Activated CD8-positive, alpha-beta T cell treated with anti-CD3 and anti-CD28 coated beads for 36 hours (primary cell): Measurements from ENCODE around the gene CCN2. TPM values are rescaled to one million over a fixed set of nuclear protein-coding genes. Genes with fewer than 3 reads are reported as not detected.

Experiments
- ATAC-seq: fragments of 200-7000 bp; cut with Tn5 transposase; one replicate; pipeline ENCODE4 v1.10.0; 2021; ENCODE audit warnings: mild to moderate bottlenecking, moderate library complexity
- CTCF ChIA-PET: fragments of 350-600 bp; sonication (Branson Sonifier 250); formaldehyde crosslinking; loops from one replicate; lab custom pipeline; 2021; ENCODE audit warnings: antibody characterized with exemption; lab: Charles Lee
- POLR2A ChIA-PET: fragments of 350-600 bp; sonication (Branson Sonifier 250); formaldehyde crosslinking; loops from one replicate; lab custom pipeline; 2021; ENCODE audit warnings: antibody characterized with exemption; lab: Charles Lee
- DNase-seq: peaks from one replicate; pipeline ENCODE4 v3.0.0-alpha.2; 2020
- H3K27ac Mint-ChIP-seq: one replicate; pipeline ENCODE4 v1.8.0; 2021; ENCODE audit warnings: mild to moderate bottlenecking, mixed read lengths
- H3K27me3 Mint-ChIP-seq: one replicate; pipeline ENCODE4 v1.8.0; 2021; ENCODE audit warnings: mixed read lengths
- H3K36me3 Mint-ChIP-seq: one replicate; pipeline ENCODE4 v1.8.0; 2021; ENCODE audit warnings: low read depth, mixed read lengths
- H3K4me1 Mint-ChIP-seq: one replicate; pipeline ENCODE4 v1.8.0; 2021; ENCODE audit warnings: low read depth, mixed read lengths
- H3K4me3 Mint-ChIP-seq: one replicate; pipeline ENCODE4 v1.8.0; 2021; ENCODE audit warnings: mild to moderate bottlenecking, moderate library complexity, mixed read lengths
- H3K9me3 Mint-ChIP-seq: one replicate; pipeline ENCODE4 v1.8.0; 2021; ENCODE audit warnings: mixed read lengths
- CTCF ChIP-seq: fragments of 200-600 bp; IDR thresholded peaks from one replicate; pipeline ENCODE4 v1.8.0; 2022; ENCODE audit warnings: antibody characterized with exemption, mild to moderate bottlenecking
- intact Hi-C: fragments of 100-400 bp; cut with micrococcal nuclease; formaldehyde crosslinking; loops from one replicate; pipeline ENCODE4 v1.10.0; 2022
- total RNA-seq, 2 experiments: library from RNA; stranded (reverse); gene quantifications; one replicate each; pipeline ENCODE4 v1.2.3, GENCODE V29; 2021

Gene CCN2
- total RNA-seq, 2 experiments from 2014 or later = not detected

- peaks cover 13% of the 10 kb centered on the region for H3K27me3 Mint-ChIP-seq
- H3K9me3 Mint-ChIP-seq = no peaks in the 10 kb centered on the region
- no peaks in the 10 kb centered on the region for H3K36me3 Mint-ChIP-seq
- CTCF ChIA-PET = no interaction called here
- POLR2A ChIA-PET = no interaction called here
- no peaks in the 10 kb centered on the region for H3K4me1 Mint-ChIP-seq
- no peak for TF ChIP-seq CTCF
- no peak overlapping the region for H3K4me3 Mint-ChIP-seq
- no peak for ATAC-seq
- no peak overlapping the region for H3K27ac Mint-ChIP-seq
- intact Hi-C loops = no loop called here
- DNase-seq = no peak
These were observed 6.9 kb upstream of the CCN2 start for GRCh38 chr6:131958095-131958494.

GRCh38 chr6:131955876-131956275, 4.7 kb upstream of the CCN2 start:
- Mint-ChIP-seq H3K9me3 (no peaks in the 10 kb centered on the region), H3K4me3 (no peak overlapping the region), H3K4me1 (no peaks in the 10 kb centered on the region), H3K27ac (no peak overlapping the region), H3K36me3 (no peaks in the 10 kb centered on the region), H3K27me3 (peaks cover 33% of the 10 kb centered on the region)
- ATAC-seq (no peak), DNase-seq (no peak)
- ChIA-PET CTCF (interaction anchor here (1.3 kb wide), 1 partner anchor 46 kb away, joined by 3 read pairs; no protein-coding TSS in a partner anchor), POLR2A (interaction anchor here (0.5 kb wide), 1 partner anchor 1019 kb away, joined by 3 read pairs; no protein-coding TSS in a partner anchor)
- intact Hi-C loops = no loop called here
- TF ChIP-seq CTCF = no peak

- intact Hi-C loops = no loop called here
- CTCF ChIA-PET = interaction anchor here (1.3 kb wide), 2 partner anchors 39 to 45 kb away, joined by 3 to 4 read pairs; no protein-coding TSS in a partner anchor
- DNase-seq (no peak), ATAC-seq (no peak)
- POLR2A ChIA-PET = no interaction called here
- H3K36me3 Mint-ChIP-seq = no peaks in the 10 kb centered on the region
- no peak for TF ChIP-seq CTCF
- peaks cover 4% of the 10 kb centered on the region for H3K4me1 Mint-ChIP-seq
- no peaks in the 10 kb centered on the region for H3K9me3 Mint-ChIP-seq
- no peak overlapping the region for H3K4me3 Mint-ChIP-seq
- H3K27me3 Mint-ChIP-seq = peaks cover 36% of the 10 kb centered on the region
- no peak overlapping the region for H3K27ac Mint-ChIP-seq
These were observed 4.0 kb upstream of the CCN2 start for GRCh38 chr6:131955192-131955591.

GRCh38 chr6:131954775-131955107, 3.6 kb upstream of the CCN2 start:
- intact Hi-C loops = no loop called here

More at GRCh38 chr6:131954775-131955107, 3.6 kb upstream of the CCN2 start:
- Mint-ChIP-seq H3K27ac (no peak overlapping the region), H3K27me3 (peaks cover 41% of the 10 kb centered on the region), H3K4me1 (peaks cover 7% of the 10 kb centered on the region), H3K9me3 (no peaks in the 10 kb centered on the region), H3K4me3 (no peak overlapping the region), H3K36me3 (no peaks in the 10 kb centered on the region)
- POLR2A ChIA-PET = no interaction called here
- DNase-seq (no peak), ATAC-seq (no peak)
- CTCF ChIA-PET = interaction anchor here (1.3 kb wide), 1 partner anchor 39 kb away, joined by 4 read pairs; no protein-coding TSS in a partner anchor
- TF ChIP-seq CTCF = no peak
